ENCODE results near the gene EXOC6B.

The EXOC6B gene

GRCh38 chr2:72154386-72154975 is 671.4 kb downstream of the EXOC6B start:
- no peak for DNase-seq

- DNase-seq = no peak
These were observed 671.9 kb downstream of the EXOC6B start for GRCh38 chr2:72153924-72154323.

GRCh38 chr2:72153026-72153791 is 672.6 kb downstream of the EXOC6B start:
- DNase-seq = no peak

- DNase-seq = no peak
These were observed 674.9 kb downstream of the EXOC6B start for GRCh38 chr2:72150861-72151356.

GRCh38 chr2:72150157-72150860 is 675.5 kb downstream of the EXOC6B start:
- no peak for DNase-seq

- DNase-seq = no peak
These were observed 676.2 kb downstream of the EXOC6B start for GRCh38 chr2:72149556-72150156.

GRCh38 chr2:72148837-72149555 is 676.8 kb downstream of the EXOC6B start:
- no peak for DNase-seq

- DNase-seq = no peak
These were observed 677.6 kb downstream of the EXOC6B start for GRCh38 chr2:72148003-72148836.

GRCh38 chr2:72147303-72147971 is 678.4 kb downstream of the EXOC6B start, which contains the start of gene CYP26B1:
Gene CYP26B1 (minus strand): TSS chr2:72147862. CDS start chr2:72147834, 28 bp downstream.
- no peak for DNase-seq

GRCh38 chr2:72146347-72147302 is 679.2 kb downstream of the EXOC6B start:
- DNase-seq = no peak

- no peak for DNase-seq
These were observed 680.0 kb downstream of the EXOC6B start for GRCh38 chr2:72145658-72146329.

GRCh38 chr2:72145289-72145657 is 680.6 kb downstream of the EXOC6B start:
- DNase-seq = no peak

GRCh38 chr2:72144632-72145288 is 681.1 kb downstream of the EXOC6B start:
- DNase-seq = no peak

GRCh38 chr2:72144274-72144631 is 681.6 kb downstream of the EXOC6B start:
- DNase-seq = no peak

- DNase-seq = no peak
These were observed 682.2 kb downstream of the EXOC6B start for GRCh38 chr2:72143441-72144273.

GRCh38 chr2:72142570-72143440 is 683.0 kb downstream of the EXOC6B start:
- DNase-seq = no peak

Data from NCI-H2081 treated with DMSO at 0.1 percent for 48 hours (cell line).